ENCODE data around the gene RANBP1. TPM values are rescaled to one million over a fixed set of nuclear protein-coding genes. Genes with fewer than 3 reads are reported as not detected.

RANBP1 gene
- total and polyA plus RNA-seq, 2 of the 8 experiments (the other 6 are each of a cell fraction or from before 2014, with no cell fraction given) = 343 to 484 TPM

DNA sequence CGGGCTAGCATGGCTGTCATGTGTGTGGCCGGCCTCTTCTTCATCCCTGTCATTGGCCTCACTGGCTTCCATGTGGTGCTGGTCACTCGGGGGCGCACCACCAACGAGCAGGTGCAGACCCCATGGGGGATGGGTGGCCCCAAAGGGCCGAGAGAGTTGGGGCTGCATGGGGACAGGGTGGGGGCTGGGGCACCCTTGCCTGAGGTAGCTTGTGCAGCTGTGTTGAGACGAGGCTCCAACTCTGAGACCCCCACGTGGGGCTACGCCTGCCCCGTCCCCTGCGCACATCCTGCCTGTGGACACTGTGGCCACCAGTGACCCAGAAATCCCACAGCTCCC is 24.2 kb downstream of the RANBP1 start:
- Histone ChIP-seq H2BK12ac (ENCODE audit: low read depth, low read length) (no peak overlapping the region), H3K14ac (ENCODE audit: insufficient read length) (no peak overlapping the region), H3K18ac (ENCODE audit: extremely low read depth, low read length) (no peak overlapping the region), H2BK20ac (ENCODE audit: low read length) (no peak overlapping the region), H2BK120ac (replicated peaks; ENCODE audit: low read depth, low read length) (no peak overlapping the region), H3K9me3 (ENCODE audit: insufficient read depth in 2 of 2, low read depth in 1 of 2, low read length in 1 of 2) (no peaks in the 10 kb centered on the region), H2AK5ac (ENCODE audit: low read depth, low read length) (no peak overlapping the region), H2AFZ (ENCODE audit: low read length) (no peak overlapping the region), H4K5ac (ENCODE audit: insufficient read length, low read depth, low read length) (no peak overlapping the region), H4K91ac (replicated peaks; ENCODE audit: insufficient read length, low read length) (no peak overlapping the region), H3K4me2 (ENCODE audit: insufficient read depth in 1 of 2, low read depth in 2 of 2, low read length in 2 of 2) (no peak overlapping the region), H4K20me1 (replicated peaks in 1 of 2; ENCODE audit: control insufficient read depth in 1 of 2, insufficient read depth in 2 of 2, low read length in 2 of 2) (peaks cover 11 to 31% of the 10 kb centered on the region in 2 experiments), H3K23me2 (ENCODE audit: low read depth, low read length) (no peaks in the 10 kb centered on the region), H3K79me2 (ENCODE audit: control insufficient read depth in 1 of 2, insufficient read depth in 2 of 2, low read length in 2 of 2) (peaks cover 0 to 12% of the 10 kb centered on the region in 2 experiments; a peak in 3 of 4 replicates), H3K36me3 (ENCODE audit: control insufficient read depth in 2 of 4, insufficient read depth in 4 of 4, low read length in 3 of 4) (peaks cover 0 to 6% (median 2%) of the 10 kb centered on the region in 4 experiments; a peak in 1 of 8 replicates), H2BK5ac (ENCODE audit: low read depth, low read length) (no peak overlapping the region), H3K4ac (replicated peaks; ENCODE audit: insufficient read length, low read depth, low read length) (no peak overlapping the region), H3K27ac (ENCODE audit: low read depth, low read length) (no peak overlapping the region), H3K27me3 (replicated peaks in 1 of 4; ENCODE audit: control insufficient read depth in 3 of 4, extremely low read depth in 1 of 4, insufficient read depth in 3 of 4, low read length in 3 of 4) (no peaks in the 10 kb centered on the region), H3K9ac (replicated peaks in 1 of 4; ENCODE audit: extremely low read depth in 1 of 4, low read depth in 3 of 4, low read length in 3 of 4) (no peak overlapping the region), H2BK15ac (ENCODE audit: low read length) (no peak overlapping the region), H3K4me3 (ENCODE audit: extremely low read depth in 1 of 4, insufficient read depth in 2 of 4, low read depth in 3 of 4, low read length in 4 of 4) (no peak overlapping the region), H3K79me1 (ENCODE audit: low read depth, low read length) (peaks cover 20% of the 10 kb centered on the region), H4K8ac (ENCODE audit: extremely low read depth, insufficient read depth, low read length) (no peak overlapping the region), H3K23ac (ENCODE audit: insufficient read length) (no peak overlapping the region), H3K56ac (replicated peaks; ENCODE audit: insufficient read length, low read depth, low read length) (no peak overlapping the region), H3K4me1 (replicated peaks in 1 of 4; ENCODE audit: control insufficient read depth in 3 of 4, insufficient read depth in 4 of 4, low read length in 3 of 4) (no peaks in the 10 kb centered on the region)
- CTCF ChIA-PET (ENCODE audit: partially characterized antibody) = no interaction called here
- POLR2A ChIA-PET (ENCODE audit: partially characterized antibody) = interaction anchor here (1.2 to 10.1 kb wide), 2 partner anchors 13 to 22 kb away, joined by 5 to 104 read pairs; no protein-coding TSS in a partner anchor
- 93% methylated on average over 11 of the region's 11 CpGs; no CpG with 5 or more reads in 1 of the 2 experiments for WGBS, 2 experiments (ENCODE audit: extremely low coverage in 1 of 2, insufficient coverage in 1 of 2, insufficient read length in 1 of 2, insufficient replicate concordance in 2 of 2, low coverage in 1 of 2, low lambda C conversion rate in 2 of 2, missing lambda C conversion rate in 1 of 2)
- DNase-seq (ENCODE audit: low read depth in 1 of 2, low spot score in 2 of 2) (no peak), FAIRE-seq (no peak)
- TF ChIP-seq RFX5 (IDR thresholded peaks at IDR 0.05; ENCODE audit: borderline replicate concordance, low read depth, low read length) (no peak), FOSL1 (IDR thresholded peaks at IDR 0.05; ENCODE audit: insufficient read depth, low read depth, low read length) (no peak), POLR2AphosphoS5 (IDR thresholded peaks at IDR 0.05; ENCODE audit: low read depth, low read length) (no peak), SP1 (IDR thresholded peaks at IDR 0.05; ENCODE audit: low read depth, low read length) (no peak), SIN3A (conservative IDR thresholded peaks at IDR 0.05 in 1 of 2, IDR thresholded peaks at IDR 0.05 in 1 of 2; ENCODE audit: low read depth in 1 of 2, low read length in 2 of 2) (no peak), RXRA (IDR thresholded peaks at IDR 0.05; ENCODE audit: insufficient read depth, low read depth, low read length) (no peak), BCL11A (IDR thresholded peaks at IDR 0.05; ENCODE audit: low read depth in 2 of 2, low read length in 2 of 2) (no peak), RAD21 (IDR thresholded peaks at IDR 0.05 in 1 of 2, conservative IDR thresholded peaks at IDR 0.05 in 1 of 2; ENCODE audit: low read depth in 2 of 2, low read length in 2 of 2) (no peak), GTF2F1 (IDR thresholded peaks at IDR 0.05; ENCODE audit: borderline replicate concordance, low read depth, low read length) (no peak), TAF7 (optimal IDR thresholded peaks at IDR 0.05; ENCODE audit: borderline replicate concordance, low read depth, low read length) (no peak), ZNF274 (IDR thresholded peaks at IDR 0.05; ENCODE audit: borderline replicate concordance, extremely low read depth, low read length) (no peak), YY1 (IDR thresholded peaks at IDR 0.05; ENCODE audit: low read depth, low read length) (no peak), POLR2A (IDR thresholded peaks at IDR 0.05; ENCODE audit: control extremely low read depth in 1 of 2, low read depth in 2 of 2, low read length in 2 of 2) (no peak)
- TF ChIP-seq, protein P1, sequence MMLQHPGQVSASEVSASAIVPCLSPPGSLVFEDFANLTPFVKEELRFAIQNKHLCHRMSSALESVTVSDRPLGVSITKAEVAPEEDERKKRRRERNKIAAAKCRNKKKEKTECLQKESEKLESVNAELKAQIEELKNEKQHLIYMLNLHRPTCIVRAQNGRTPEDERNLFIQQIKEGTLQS (IDR thresholded peaks at IDR 0.05; ENCODE audit: insufficient read depth, low read depth, low read length) = no peak

Measured in H1 (cell line).